ENCODE data around the gene COPS3. TPM values are rescaled to one million over a fixed set of nuclear protein-coding genes. Genes with fewer than 3 reads are reported as not detected.

Gene COPS3
- total RNA-seq, 1 experiment from 2014 or later: 113 TPM

DNA sequence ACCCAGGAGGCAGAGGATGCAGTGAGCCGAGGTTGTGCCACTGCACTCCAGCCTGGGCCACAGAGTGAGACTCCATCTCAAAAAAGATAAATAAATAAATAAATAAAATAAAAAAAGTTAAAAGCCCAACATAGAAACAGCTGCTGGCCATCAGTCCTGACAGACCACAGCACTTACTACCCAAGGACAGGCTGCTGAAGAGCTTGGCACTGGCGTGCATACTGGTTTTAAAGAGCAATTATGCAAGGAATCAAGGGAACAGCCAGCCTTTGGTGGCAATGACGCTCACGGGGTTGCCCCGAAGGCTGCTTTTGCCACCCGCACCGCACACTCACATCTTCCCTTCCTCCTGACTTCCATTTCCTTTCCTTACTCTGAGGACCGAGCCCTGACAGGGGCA, 79.1 kb downstream of the COPS3 start:
- DNase-seq: no peak
- Mint-ChIP-seq H3K9me3 (no peaks in the 10 kb centered on the region), H3K4me1 (no peaks in the 10 kb centered on the region), H3K27ac (no peak overlapping the region; a peak in 1 of 7 replicates), H3K27me3 (ENCODE audit: low read depth) (peaks cover 4% of the 10 kb centered on the region), H3K36me3 (ENCODE audit: insufficient read depth in 1 of 3, low read depth in 3 of 3) (no peaks in the 10 kb centered on the region), H3K4me3 (no peak overlapping the region)
- Histone ChIP-seq H4K5ac (ENCODE audit: insufficient read length, low read depth, low read length) (no peak overlapping the region), H4K91ac (ENCODE audit: insufficient read length, low read depth, low read length) (no peak overlapping the region), H3K79me2 (ENCODE audit: insufficient read depth, low read length) (no peaks in the 10 kb centered on the region), H2BK15ac (ENCODE audit: low read depth, low read length) (no peak overlapping the region), H3K79me1 (ENCODE audit: insufficient read depth, low read depth, low read length, poor library complexity, severe bottlenecking) (no peaks in the 10 kb centered on the region), H3K56ac (ENCODE audit: insufficient read length, low read depth, low read length) (no peak overlapping the region), H4K20me1 (ENCODE audit: control insufficient read depth, insufficient read depth, insufficient read length) (no peaks in the 10 kb centered on the region), H2AFZ (ENCODE audit: low read length) (no peak overlapping the region), H3K23ac (ENCODE audit: insufficient read length, low read depth, low read length) (no peak overlapping the region), H2BK5ac (ENCODE audit: insufficient read length, low read length) (no peak overlapping the region), H3K23me2 (ENCODE audit: insufficient read length, low read depth, low read length, poor library complexity, severe bottlenecking) (peaks cover 3% of the 10 kb centered on the region), H3K9ac (ENCODE audit: extremely low read depth, insufficient read length, low read length) (no peak overlapping the region), H2AK5ac (ENCODE audit: insufficient read length, low read length) (no peak overlapping the region), H2BK20ac (ENCODE audit: low read depth, low read length, poor library complexity, severe bottlenecking) (no peak overlapping the region), H3T11ph (ENCODE audit: low read length) (no peak overlapping the region), H3K4ac (ENCODE audit: low read depth, low read length) (no peak overlapping the region), H3K14ac (ENCODE audit: insufficient read depth, low read length) (no peak overlapping the region), H3K4me1 (ENCODE audit: insufficient read depth, low read length) (no peaks in the 10 kb centered on the region), H3K9me3 (ENCODE audit: control insufficient read depth, low read depth, low read length) (no peaks in the 10 kb centered on the region), H3K27ac (ENCODE audit: insufficient read length, low read depth, low read length) (no peak overlapping the region), H3K18ac (ENCODE audit: insufficient read length, low read depth, low read length) (no peak overlapping the region), H4K8ac (replicated peaks; ENCODE audit: insufficient read length, low read depth, low read length) (no peak overlapping the region), H3K27me3 (ENCODE audit: insufficient read depth, low read length) (no peaks in the 10 kb centered on the region), H3K4me2 (ENCODE audit: insufficient read depth, insufficient read length, low read length) (no peak overlapping the region), H2BK12ac (ENCODE audit: insufficient read length, low read depth, low read length) (no peak overlapping the region), H2BK120ac (ENCODE audit: low read depth, low read length, poor library complexity, severe bottlenecking) (no peak overlapping the region)
- TF ChIP-seq, protein P1, sequence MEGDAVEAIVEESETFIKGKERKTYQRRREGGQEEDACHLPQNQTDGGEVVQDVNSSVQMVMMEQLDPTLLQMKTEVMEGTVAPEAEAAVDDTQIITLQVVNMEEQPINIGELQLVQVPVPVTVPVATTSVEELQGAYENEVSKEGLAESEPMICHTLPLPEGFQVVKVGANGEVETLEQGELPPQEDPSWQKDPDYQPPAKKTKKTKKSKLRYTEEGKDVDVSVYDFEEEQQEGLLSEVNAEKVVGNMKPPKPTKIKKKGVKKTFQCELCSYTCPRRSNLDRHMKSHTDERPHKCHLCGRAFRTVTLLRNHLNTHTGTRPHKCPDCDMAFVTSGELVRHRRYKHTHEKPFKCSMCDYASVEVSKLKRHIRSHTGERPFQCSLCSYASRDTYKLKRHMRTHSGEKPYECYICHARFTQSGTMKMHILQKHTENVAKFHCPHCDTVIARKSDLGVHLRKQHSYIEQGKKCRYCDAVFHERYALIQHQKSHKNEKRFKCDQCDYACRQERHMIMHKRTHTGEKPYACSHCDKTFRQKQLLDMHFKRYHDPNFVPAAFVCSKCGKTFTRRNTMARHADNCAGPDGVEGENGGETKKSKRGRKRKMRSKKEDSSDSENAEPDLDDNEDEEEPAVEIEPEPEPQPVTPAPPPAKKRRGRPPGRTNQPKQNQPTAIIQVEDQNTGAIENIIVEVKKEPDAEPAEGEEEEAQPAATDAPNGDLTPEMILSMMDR (conservative IDR thresholded peaks at IDR 0.05): no peak
- no CpG with 5 or more reads among the region's 8 CpGs for WGBS (ENCODE audit: extremely low coverage, insufficient read length, low lambda C conversion rate)
